ENCODE results near the gene OVOL2. TPM values are rescaled to one million over a fixed set of nuclear protein-coding genes. Genes with fewer than 3 reads are reported as not detected.

Gene OVOL2
- total RNA-seq, 1 donor from 2014 or later = not detected

- no peaks in the 10 kb centered on the region for H3K9me3 Mint-ChIP-seq
- peak overlapping the region; percentile 3 for H3K27ac Mint-ChIP-seq
- ATAC-seq (ENCODE audit: low read depth) = no peak
- ChIA-PET CTCF (interaction anchor here (0.6 to 4.0 kb wide), 5 partner anchors 15 to 493 kb away, joined by 3 to 30 read pairs (median 3); partner anchors contain the start of gene RRBP1), POLR2A (interaction anchor here (0.5 to 1.1 kb wide), 3 partner anchors 9 to 428 kb away, joined by 3 to 4 read pairs (median 3); partner anchors contain the start of gene DSTN)
- no peak for DNase-seq
- peaks cover 23% of the 10 kb centered on the region for H3K4me1 Mint-ChIP-seq
- H3K27me3 Mint-ChIP-seq = no peaks in the 10 kb centered on the region
- TF ChIP-seq CTCF (IDR thresholded peaks at IDR 0.05) = no peak
- no peak overlapping the region for H3K4me3 Mint-ChIP-seq
- no peaks in the 10 kb centered on the region for H3K36me3 Mint-ChIP-seq (ENCODE audit: low read depth)
- intact Hi-C loops (cut with micrococcal nuclease) = loop anchor here (5.0 kb wide), 1 partner anchor 41 kb away; no protein-coding TSS in a partner anchor
Measured at GRCh38 chr20:17998446-17998845, 59.3 kb downstream of the OVOL2 start.

DNA sequence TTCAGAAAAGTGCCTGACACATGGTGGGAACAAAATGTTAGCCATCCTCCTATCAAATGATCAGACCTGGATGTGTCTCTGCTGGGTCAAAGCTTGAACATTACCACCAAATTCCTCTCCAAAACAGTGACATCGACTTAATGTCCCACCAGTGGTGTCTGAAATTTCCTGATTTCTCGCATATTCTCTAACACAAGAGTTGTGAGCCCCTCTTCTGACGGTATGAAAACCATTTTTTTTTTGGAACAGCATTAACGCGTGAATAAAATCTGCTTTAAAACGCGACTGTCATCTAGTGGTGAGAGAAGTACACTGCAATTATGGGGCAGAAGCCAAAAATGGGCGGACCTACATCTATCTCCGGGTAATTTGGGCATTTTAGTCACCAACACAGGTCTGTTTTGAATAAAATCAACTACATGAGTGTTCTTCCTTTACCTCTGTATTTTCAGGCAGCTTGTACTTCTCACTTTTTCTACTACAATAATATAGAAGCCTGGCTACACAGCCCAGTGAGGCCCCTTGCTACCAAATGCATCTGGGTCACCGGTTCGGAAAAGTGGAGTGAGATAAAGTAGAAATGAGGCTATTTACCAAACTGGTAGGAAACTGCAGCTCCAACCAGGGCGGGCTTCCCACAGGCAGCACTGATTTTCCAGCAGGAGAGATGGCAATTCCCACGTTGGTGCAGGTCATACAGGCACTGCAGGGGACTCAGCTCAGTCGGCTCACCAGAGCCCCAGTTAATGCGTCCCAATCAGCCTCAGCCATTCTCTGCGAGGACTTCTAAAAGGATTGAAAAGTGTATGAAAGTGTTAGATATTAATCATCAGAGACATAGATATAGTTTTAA is 61.5 kb downstream of the OVOL2 start:
- TF ChIP-seq CTCF (IDR thresholded peaks at IDR 0.05) = peak; percentile 89
- CTCF ChIA-PET = interaction anchor here (0.7 to 4.0 kb wide), 19 partner anchors 9 to 1652 kb away, joined by 3 to 30 read pairs (median 4); partner anchors contain the start of genes MGME1, RRBP1 and SNX5
- ATAC-seq (ENCODE audit: low read depth) (peak; percentile 91), DNase-seq (no peak)
- Mint-ChIP-seq H3K9me3 (no peaks in the 10 kb centered on the region), H3K4me3 (no peak overlapping the region), H3K27me3 (no peaks in the 10 kb centered on the region), H3K27ac (peak overlapping the region; percentile 20), H3K4me1 (peaks cover 29% of the 10 kb centered on the region), H3K36me3 (ENCODE audit: low read depth) (no peaks in the 10 kb centered on the region)
- POLR2A ChIA-PET = interaction anchor here (1.2 to 1.8 kb wide), 2 partner anchors 28 to 30 kb away, joined by 3 to 7 read pairs; partner anchors contain the start of genes MGME1 and SNX5
- intact Hi-C loops (cut with micrococcal nuclease) = loop anchor here (1.0 to 5.0 kb wide), 11 partner anchors 28 to 491 kb away; partner anchors contain the start of genes DSTN, KAT14, PET117 and SNX5

- ChIA-PET POLR2A (no interaction called here), CTCF (interaction anchor here (1.1 to 1.3 kb wide), 2 partner anchors 24 to 55 kb away, joined by 3 read pairs; no protein-coding TSS in a partner anchor)
- ATAC-seq (ENCODE audit: low read depth) (no peak), DNase-seq (no peak)
- intact Hi-C loops (cut with micrococcal nuclease) = no loop called here
- Mint-ChIP-seq H3K9me3 (no peaks in the 10 kb centered on the region), H3K27ac (no peak overlapping the region), H3K36me3 (ENCODE audit: low read depth) (peaks cover 17% of the 10 kb centered on the region), H3K27me3 (no peaks in the 10 kb centered on the region), H3K4me3 (no peak overlapping the region), H3K4me1 (peaks cover 28% of the 10 kb centered on the region)
- no peak for TF ChIP-seq CTCF (IDR thresholded peaks at IDR 0.05)
Measured at GRCh38 chr20:17993546-17993945, 64.2 kb downstream of the OVOL2 start.

DNA sequence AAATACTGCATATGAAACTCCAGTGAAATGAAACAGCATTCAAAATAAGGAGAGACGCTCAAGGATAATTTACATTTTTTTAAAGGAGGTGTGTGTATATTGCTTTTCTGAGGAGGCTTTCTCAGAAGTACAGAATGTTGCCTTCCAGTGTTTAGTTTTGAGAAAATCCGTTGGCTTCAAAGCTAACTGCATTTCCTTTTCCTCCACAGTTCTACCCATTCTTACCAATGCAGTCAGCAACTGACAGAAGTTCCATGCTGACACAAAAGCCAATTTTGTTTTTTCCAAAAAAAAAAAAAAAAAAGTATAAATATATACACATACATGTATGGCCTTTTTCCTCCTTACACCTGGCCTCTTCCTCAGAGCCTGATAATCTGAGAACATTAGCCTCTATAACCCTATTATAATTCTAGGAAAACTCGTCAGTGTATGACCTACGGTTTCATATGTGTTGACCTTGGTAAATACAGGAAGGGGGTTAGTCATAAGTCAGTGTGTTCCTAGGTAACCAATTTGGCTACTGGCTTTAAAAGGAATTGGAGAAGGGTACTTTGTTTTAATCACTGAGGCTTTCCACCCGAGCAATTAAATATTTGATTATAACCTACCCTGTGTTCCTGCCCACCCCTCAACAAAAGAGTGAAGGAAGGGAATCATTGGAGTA is 64.7 kb downstream of the OVOL2 start:
- Mint-ChIP-seq H3K27ac (no peak overlapping the region), H3K4me1 (peaks cover 24% of the 10 kb centered on the region), H3K4me3 (no peak overlapping the region), H3K9me3 (no peaks in the 10 kb centered on the region), H3K27me3 (no peaks in the 10 kb centered on the region), H3K36me3 (ENCODE audit: low read depth) (peaks cover 22% of the 10 kb centered on the region)
- no peak for DNase-seq
- ChIA-PET POLR2A (interaction anchor here (0.6 kb wide), 1 partner anchor 145 kb away, joined by 3 read pairs; no protein-coding TSS in a partner anchor), CTCF (interaction anchor here (1.1 kb wide), 1 partner anchor 25 kb away, joined by 3 read pairs; no protein-coding TSS in a partner anchor)
- intact Hi-C loops (cut with micrococcal nuclease) = no loop called here
- no peak for ATAC-seq (ENCODE audit: low read depth)
- no peak for TF ChIP-seq CTCF (IDR thresholded peaks at IDR 0.05)
